GM12891 (cell line): ENCODE data around the gene MS4A4A.

Source experiments
- POLR2A ChIP-seq: IDR thresholded peaks from 2 replicates; pipeline ENCODE4 v1.6.1; 2011; ENCODE audit warnings: low read depth, low read length, control low read depth
- POLR2AphosphoS5 ChIP-seq: IDR thresholded peaks from 2 replicates; pipeline ENCODE4 v1.6.1; 2011; ENCODE audit warnings: low read depth, low read length, control low read depth
- SPI1 ChIP-seq: IDR thresholded peaks from 2 replicates; pipeline ENCODE4 v1.6.1; 2011; ENCODE audit warnings: low read depth, low read length, control low read depth
- TAF1 ChIP-seq: IDR thresholded peaks from 2 replicates; pipeline ENCODE4 v1.6.1; 2011; ENCODE audit warnings: low read depth, low read length, control low read depth

DNA sequence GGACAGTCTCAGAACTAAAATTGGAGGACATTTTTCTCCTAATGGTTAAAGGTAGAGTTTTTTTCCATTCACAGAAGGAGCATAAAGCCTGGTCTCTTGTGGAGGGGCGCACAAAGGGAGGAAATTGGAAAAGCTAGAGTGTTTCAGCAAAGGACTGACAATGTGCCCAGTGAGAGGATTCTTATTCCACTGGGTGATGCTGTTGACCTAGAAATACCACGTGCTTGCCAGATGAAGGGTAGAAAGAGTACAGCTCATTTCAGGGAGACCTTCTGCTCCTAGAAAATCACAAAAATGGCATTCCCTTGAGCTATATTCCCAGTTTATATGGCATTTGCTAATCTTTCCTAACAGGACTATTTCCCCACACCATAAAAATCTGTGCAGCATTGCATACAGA is 67.7 kb downstream of the MS4A4A start:
- no peak for TF ChIP-seq POLR2A
- TF ChIP-seq TAF1 = no peak
- TF ChIP-seq SPI1 = no peak
- no peak for TF ChIP-seq POLR2AphosphoS5
